ENCODE data around the gene GZMA.
"Not testable (repeated sequence)": the region's sequence is repeated elsewhere in the genome, so short reads cannot be mapped to it uniquely, and the experiment has no call there.

GZMA gene
- total RNA-seq, result 49.5 to 69.8 reads per million in 2 donors

GRCh38 chr5:55102348-55102747, at the start of gene GZMA:
Gene GZMA (plus strand): TSS chr5:55102646. CDS start chr5:55102683, 37 bp downstream.
- DNase-seq, result no peak

GRCh38 chr5:55055183-55055582, 47.3 kb upstream of the GZMA start:
- DNase-seq, result no peak

- peak; percentile 15 for DNase-seq
These were observed 40.2 kb upstream of the GZMA start for GRCh38 chr5:55062039-55062779.

GRCh38 chr5:55063220-55063863, 39.1 kb upstream of the GZMA start:
- DNase-seq, result no peak

GRCh38 chr5:55063899-55064298, 38.5 kb upstream of the GZMA start:
- no peak for DNase-seq

- DNase-seq, result no peak
These were observed 37.9 kb upstream of the GZMA start for GRCh38 chr5:55064523-55064922.

- DNase-seq, result no peak
These were observed 36.2 kb upstream of the GZMA start for GRCh38 chr5:55066277-55066676.

GRCh38 chr5:55070968-55071367, 31.5 kb upstream of the GZMA start:
- no peak for DNase-seq

GRCh38 chr5:55071413-55071812, 31.0 kb upstream of the GZMA start:
- no peak for DNase-seq

- no peak for DNase-seq
These were observed 29.8 kb upstream of the GZMA start for GRCh38 chr5:55072666-55073065.

GRCh38 chr5:55073211-55073610, 29.2 kb upstream of the GZMA start:
- DNase-seq, result no peak

- DNase-seq, result no peak
These were observed 20.9 kb upstream of the GZMA start for GRCh38 chr5:55081541-55081940.

- not testable (repeated sequence) for DNase-seq
These were observed 13.1 kb upstream of the GZMA start for GRCh38 chr5:55089301-55089700.

- not testable (repeated sequence) for DNase-seq
These were observed 11.4 kb upstream of the GZMA start for GRCh38 chr5:55091011-55091410.

- no peak for DNase-seq
These were observed 6.3 kb upstream of the GZMA start for GRCh38 chr5:55096182-55096581.

- DNase-seq, result no peak
These were observed 5.6 kb upstream of the GZMA start for GRCh38 chr5:55096861-55097260.

GRCh38 chr5:55101148-55101547, 1.3 kb upstream of the GZMA start:
- DNase-seq, result not testable (repeated sequence)

- DNase-seq, result no peak
These were observed 730 bp upstream of the GZMA start for GRCh38 chr5:55101556-55102276.

GRCh38 chr5:55104036-55104772, 1.8 kb downstream of the GZMA start:
- DNase-seq, result no peak

GRCh38 chr5:55104946-55105701, 2.7 kb downstream of the GZMA start:
- DNase-seq, result no peak

- DNase-seq, result not testable (repeated sequence)
These were observed 3.5 kb downstream of the GZMA start for GRCh38 chr5:55105976-55106375.

GRCh38 chr5:55108661-55109060, 6.2 kb downstream of the GZMA start:
- DNase-seq, result no peak

Measured in activated gamma-delta T cell (primary cell).